ENCODE measurements around the gene NAV3. TPM values are rescaled to one million over a fixed set of nuclear protein-coding genes. Genes with fewer than 3 reads are reported as not detected.

Gene NAV3
- total RNA-seq, 1 donor from 2014 or later = 11.4 TPM

GRCh38 chr12:77891518-77892147, 60.9 kb downstream of the NAV3 start:
- Histone ChIP-seq H3K4me1 (no peaks in the 10 kb centered on the region), H3K9me3 (ENCODE audit: low read depth) (no peaks in the 10 kb centered on the region), H3K9ac (no peak overlapping the region), H3K27me3 (no peaks in the 10 kb centered on the region), H3K4me2 (no peak overlapping the region), H3F3A (ENCODE audit: low read depth) (no peaks in the 10 kb centered on the region), H2AFZ (replicated peaks) (no peak overlapping the region), H3K79me2 (ENCODE audit: low read depth) (no peaks in the 10 kb centered on the region), H3K27ac (no peak overlapping the region), H3K4me3 (no peak overlapping the region), H4K20me1 (ENCODE audit: low read depth) (no peaks in the 10 kb centered on the region), H3K36me3 (no peaks in the 10 kb centered on the region)
- Mint-ChIP-seq H3K27me3 (ENCODE audit: insufficient read depth, low read depth) (no peaks in the 10 kb centered on the region), H3K27ac (no peak overlapping the region), H3K36me3 (no peaks in the 10 kb centered on the region), H3K4me1 (no peaks in the 10 kb centered on the region), H3K9me3 (no peaks in the 10 kb centered on the region), H3K4me3 (no peak overlapping the region)
- DNase-seq (ENCODE audit: low spot score) = no peak
- no peak for TF ChIP-seq CTCF (IDR thresholded peaks at IDR 0.05)
- no peak for TF ChIP-seq EZH2phosphoT487 (IDR thresholded peaks at IDR 0.05)
- no peak for TF ChIP-seq EZH2 (IDR thresholded peaks at IDR 0.05)

- Histone ChIP-seq H3K36me3 (no peaks in the 10 kb centered on the region), H3K27me3 (no peaks in the 10 kb centered on the region), H3K4me3 (no peak overlapping the region), H4K20me1 (ENCODE audit: low read depth) (no peaks in the 10 kb centered on the region), H3K9ac (no peak overlapping the region), H3K79me2 (ENCODE audit: low read depth) (no peaks in the 10 kb centered on the region), H3F3A (ENCODE audit: low read depth) (no peaks in the 10 kb centered on the region), H3K9me3 (ENCODE audit: low read depth) (no peaks in the 10 kb centered on the region), H3K27ac (no peak overlapping the region), H3K4me1 (no peaks in the 10 kb centered on the region), H3K4me2 (no peak overlapping the region), H2AFZ (replicated peaks) (no peak overlapping the region)
- TF ChIP-seq EZH2phosphoT487 (IDR thresholded peaks at IDR 0.05) (no peak), CTCF (IDR thresholded peaks at IDR 0.05) (no peak), EZH2 (IDR thresholded peaks at IDR 0.05) (no peak)
- Mint-ChIP-seq H3K36me3 (no peaks in the 10 kb centered on the region), H3K4me3 (no peak overlapping the region), H3K4me1 (no peaks in the 10 kb centered on the region), H3K27me3 (ENCODE audit: insufficient read depth, low read depth) (no peaks in the 10 kb centered on the region), H3K9me3 (no peaks in the 10 kb centered on the region), H3K27ac (no peak overlapping the region)
- DNase-seq (ENCODE audit: low spot score) = no peak
Measured at GRCh38 chr12:77893918-77894317, 63.2 kb downstream of the NAV3 start.

- Histone ChIP-seq H3K36me3 (no peaks in the 10 kb centered on the region), H3K27ac (no peak overlapping the region), H3K9me3 (ENCODE audit: low read depth) (no peaks in the 10 kb centered on the region), H3K4me3 (no peak overlapping the region), H2AFZ (replicated peaks) (no peak overlapping the region), H3F3A (ENCODE audit: low read depth) (no peaks in the 10 kb centered on the region), H3K4me1 (no peaks in the 10 kb centered on the region), H3K4me2 (no peak overlapping the region), H4K20me1 (ENCODE audit: low read depth) (no peaks in the 10 kb centered on the region), H3K79me2 (ENCODE audit: low read depth) (no peaks in the 10 kb centered on the region), H3K9ac (no peak overlapping the region), H3K27me3 (no peaks in the 10 kb centered on the region)
- TF ChIP-seq CTCF (IDR thresholded peaks at IDR 0.05) = no peak
- no peak for TF ChIP-seq EZH2 (IDR thresholded peaks at IDR 0.05)
- no peak for TF ChIP-seq EZH2phosphoT487 (IDR thresholded peaks at IDR 0.05)
- H3K4me3 Mint-ChIP-seq = no peak overlapping the region
- H3K36me3 Mint-ChIP-seq = no peaks in the 10 kb centered on the region
- H3K27ac Mint-ChIP-seq = no peak overlapping the region
- H3K27me3 Mint-ChIP-seq (ENCODE audit: insufficient read depth, low read depth) = no peaks in the 10 kb centered on the region
- H3K9me3 Mint-ChIP-seq = no peaks in the 10 kb centered on the region
- no peak for DNase-seq (ENCODE audit: low spot score)
- no peaks in the 10 kb centered on the region for H3K4me1 Mint-ChIP-seq
Measured at GRCh38 chr12:77894556-77894955, 63.9 kb downstream of the NAV3 start.

Measured in neural progenitor cell (in vitro differentiated cells).